GM23248 (cell line): ENCODE results near the gene GRIPAP1.

Experiments used
- EZH2 ChIP-seq: fragments of 200-600 bp; sonication (generic); IDR thresholded peaks from 2 replicates; pipeline ENCODE4 v1.6.1; 2018; ENCODE audit warnings: antibody characterized with exemption, mild to moderate bottlenecking; ENCODE audit not compliant: insufficient read depth, poor library complexity, severe bottlenecking
- EZH2phosphoT487 ChIP-seq: fragments of 200-600 bp; sonication (generic); IDR thresholded peaks from 2 replicates; pipeline ENCODE4 v1.6.1; 2018; ENCODE audit warnings: antibody characterized with exemption, moderate library complexity, mild to moderate bottlenecking, low read depth; ENCODE audit not compliant: insufficient read depth

DNA sequence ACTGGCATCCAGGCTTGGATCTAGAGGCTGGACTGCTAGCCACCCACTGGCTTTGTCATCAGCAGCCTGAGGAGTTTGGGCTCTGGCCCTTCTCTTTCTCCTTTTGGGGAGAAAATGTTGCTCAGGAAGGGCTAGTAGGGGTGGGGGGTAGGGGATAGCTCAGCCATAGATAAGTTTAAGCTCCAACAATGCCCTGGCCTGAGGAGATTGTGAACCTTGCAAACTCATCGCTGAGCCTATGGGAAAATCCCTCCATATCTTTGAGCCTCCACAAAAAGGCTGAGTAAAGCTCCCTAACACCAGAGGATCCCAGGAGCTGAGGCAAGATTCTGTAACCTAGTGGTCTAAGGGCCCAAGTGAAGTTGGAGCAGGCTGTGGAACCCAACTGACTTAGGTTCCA is 53.5 kb downstream of the GRIPAP1 start:
- no peak for TF ChIP-seq EZH2phosphoT487
- no peak for TF ChIP-seq EZH2
